Superior temporal gyrus (tissue), 1 donor: ENCODE data around the gene TCF19.

Source experiments
- DNase-seq: peaks from one replicate; pipeline ENCODE4 v3.0.0-alpha.2; 2016; ENCODE audit errors: extremely low spot score

The TCF19 gene

GRCh38 chr6:31158140-31158862, at the start of gene TCF19:
TCF19 (plus strand) TSS chr6:31158589; CDS start chr6:31159470, 881 bp downstream.
- peak; percentile 97 for DNase-seq

DNA sequence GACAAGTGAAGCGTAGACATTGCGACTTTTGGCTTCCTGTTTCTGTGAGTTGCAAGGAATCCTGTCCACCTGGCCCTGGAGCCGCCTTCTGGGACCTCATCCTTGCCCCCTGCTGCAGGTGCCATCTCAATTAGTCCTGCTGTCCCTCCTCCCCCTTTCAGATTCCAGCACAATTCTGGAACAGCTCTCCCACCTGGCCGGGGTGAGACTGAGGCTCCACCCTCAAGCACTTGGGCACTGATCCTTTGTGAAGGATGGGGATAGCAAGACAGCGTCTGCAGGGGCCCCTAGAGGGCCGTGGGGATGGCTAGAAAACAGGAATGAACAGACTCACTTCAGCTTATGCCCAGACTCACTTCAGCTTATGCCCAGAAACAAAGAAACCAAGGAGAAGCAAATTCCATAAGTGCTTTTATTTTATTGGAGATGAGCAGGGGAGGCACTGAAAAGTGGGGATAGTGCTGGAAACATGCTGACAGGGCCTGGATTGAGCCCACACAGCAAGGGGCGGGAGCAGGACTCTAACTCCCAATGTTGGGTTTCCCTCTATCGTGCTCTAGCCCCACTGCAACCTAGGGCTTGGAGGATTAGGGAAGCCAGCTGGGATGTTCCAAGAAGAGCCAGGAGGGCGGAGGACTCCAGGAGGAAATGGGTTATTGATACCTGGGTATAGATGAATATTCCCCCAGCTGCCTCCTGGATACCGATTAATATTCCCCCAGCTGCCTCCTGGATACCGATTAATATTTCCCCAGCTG, 47.4 kb upstream of the TCF19 start:
- DNase-seq = no peak

DNA sequence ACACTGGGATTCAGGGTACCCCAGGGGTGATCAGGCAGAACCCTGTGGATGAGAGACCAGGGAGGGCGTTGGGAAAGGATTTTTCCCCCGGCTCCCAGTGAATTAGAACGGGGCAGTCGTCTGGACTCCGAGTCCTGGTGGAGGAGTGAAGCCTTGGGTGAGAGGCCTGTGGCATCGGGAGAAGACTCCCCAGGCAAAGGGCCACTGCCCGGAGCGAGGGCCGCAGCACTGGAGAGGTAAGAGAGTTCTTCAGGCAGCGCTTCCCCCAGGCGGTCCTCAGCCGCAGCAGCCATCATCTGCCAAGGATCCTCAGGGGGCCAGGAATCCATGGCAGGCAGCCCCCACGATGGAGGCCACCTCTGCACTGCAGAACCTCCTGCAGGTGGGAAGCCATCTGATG, 46.7 kb upstream of the TCF19 start:
- DNase-seq = no peak

DNA sequence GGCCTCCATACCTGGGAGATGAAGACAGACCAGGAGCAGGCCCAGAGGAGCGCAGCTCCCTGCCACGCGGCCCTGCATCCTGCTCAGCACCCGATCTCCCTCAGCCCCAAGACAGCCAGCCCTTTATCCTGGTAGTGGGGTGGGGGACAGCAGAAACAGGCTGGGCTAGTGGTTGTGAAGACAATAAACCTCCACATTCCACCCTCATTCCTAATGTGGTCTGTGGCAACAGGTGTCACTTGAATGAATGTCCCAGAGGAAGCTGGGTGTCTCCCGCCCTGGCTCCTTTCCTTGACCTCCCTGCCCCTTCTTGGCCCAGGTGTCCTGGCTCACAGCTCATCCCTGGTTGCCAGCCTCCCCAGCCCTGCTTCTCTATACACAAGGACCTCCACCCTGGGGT, 45.9 kb upstream of the TCF19 start, which contains the start of gene C6orf15:
TSS of gene C6orf15 (minus strand) at position 98 of the 400 bp plus-strand sequence. CDS start at position 78, 20 bp downstream.
- DNase-seq = no peak

- no peak for DNase-seq
These were observed 44.4 kb upstream of the TCF19 start for GRCh38 chr6:31113861-31114540.

GRCh38 chr6:31114541-31114878, 43.9 kb upstream of the TCF19 start, which contains the start of gene PSORS1C1:
PSORS1C1 (plus strand) TSS chr6:31114800; CDS start chr6:31129633, 14,833 bp downstream.
- DNase-seq = peak; percentile 62

DNA sequence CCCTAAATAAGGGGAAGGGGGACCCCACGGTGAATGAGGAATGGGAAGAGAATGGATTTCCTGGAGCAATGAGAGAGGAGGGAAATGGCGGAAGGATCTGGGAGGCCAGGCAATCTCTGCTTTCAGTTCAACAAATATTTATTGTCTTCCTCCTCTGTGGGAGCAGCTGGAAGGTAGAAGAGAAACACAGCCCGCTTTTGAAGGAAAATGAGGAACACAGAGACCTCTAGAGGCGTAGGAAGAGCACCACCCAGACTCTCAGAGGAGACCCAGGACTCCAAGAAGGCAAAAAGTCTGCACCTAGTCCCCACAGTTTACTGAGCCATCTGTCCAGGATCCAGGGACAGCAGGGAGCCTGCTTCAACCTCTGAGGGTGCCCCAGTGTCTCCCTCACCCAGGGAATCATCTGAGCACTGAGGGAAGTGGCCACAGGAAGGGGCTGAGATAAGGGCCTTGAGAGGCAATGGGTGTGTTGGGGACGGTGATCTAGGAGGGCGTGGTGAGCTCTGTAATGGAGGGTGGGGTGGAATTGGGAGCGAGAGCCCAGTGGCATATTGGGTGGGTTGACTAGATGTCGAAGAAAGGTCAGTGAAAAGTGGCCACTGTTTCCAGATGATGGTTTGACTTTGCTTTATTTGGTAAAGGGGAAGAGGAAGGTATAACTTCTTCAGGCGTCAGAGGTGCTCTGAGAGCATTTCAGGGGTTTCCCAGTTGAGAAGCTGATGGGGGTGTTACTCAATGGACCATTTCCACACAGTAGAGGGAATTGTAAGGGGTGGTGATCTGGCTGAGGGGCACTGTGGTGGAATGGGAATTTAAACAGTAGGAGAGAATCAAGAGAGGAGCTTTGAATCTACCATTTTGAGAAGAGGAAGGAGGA, 43.2 kb upstream of the TCF19 start:
- peak; percentile 76 for DNase-seq

GRCh38 chr6:31115941-31116560, 42.3 kb upstream of the TCF19 start:
- no peak for DNase-seq

- no peak for DNase-seq
These were observed 41.6 kb upstream of the TCF19 start for GRCh38 chr6:31116661-31117385.

DNA sequence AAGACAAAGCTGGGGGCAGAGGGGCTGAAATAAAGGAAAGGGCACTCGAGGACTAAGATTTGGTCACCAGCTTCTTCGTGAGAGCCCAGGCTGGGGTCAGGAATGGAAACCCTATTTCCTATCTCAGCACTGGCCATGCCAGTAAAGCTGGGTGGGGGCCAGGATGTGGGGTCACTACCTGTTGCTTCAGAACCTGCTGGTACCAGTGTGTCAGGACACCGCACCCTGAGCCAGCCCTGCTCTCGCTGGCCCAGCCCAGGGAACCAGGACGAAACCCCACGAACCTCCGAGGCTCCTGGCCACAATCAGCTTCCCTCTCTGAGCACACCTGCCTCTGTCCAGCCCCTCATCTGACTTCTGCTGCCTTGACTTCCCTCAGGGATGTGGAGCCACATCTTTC, 40.2 kb upstream of the TCF19 start:
- DNase-seq = no peak

- DNase-seq = no peak
These were observed 38.1 kb upstream of the TCF19 start, which contains the start of gene CDSN for GRCh38 chr6:31120151-31120915. CDSN (minus strand) TSS chr6:31120446; CDS start chr6:31120419, 27 bp downstream.

DNA sequence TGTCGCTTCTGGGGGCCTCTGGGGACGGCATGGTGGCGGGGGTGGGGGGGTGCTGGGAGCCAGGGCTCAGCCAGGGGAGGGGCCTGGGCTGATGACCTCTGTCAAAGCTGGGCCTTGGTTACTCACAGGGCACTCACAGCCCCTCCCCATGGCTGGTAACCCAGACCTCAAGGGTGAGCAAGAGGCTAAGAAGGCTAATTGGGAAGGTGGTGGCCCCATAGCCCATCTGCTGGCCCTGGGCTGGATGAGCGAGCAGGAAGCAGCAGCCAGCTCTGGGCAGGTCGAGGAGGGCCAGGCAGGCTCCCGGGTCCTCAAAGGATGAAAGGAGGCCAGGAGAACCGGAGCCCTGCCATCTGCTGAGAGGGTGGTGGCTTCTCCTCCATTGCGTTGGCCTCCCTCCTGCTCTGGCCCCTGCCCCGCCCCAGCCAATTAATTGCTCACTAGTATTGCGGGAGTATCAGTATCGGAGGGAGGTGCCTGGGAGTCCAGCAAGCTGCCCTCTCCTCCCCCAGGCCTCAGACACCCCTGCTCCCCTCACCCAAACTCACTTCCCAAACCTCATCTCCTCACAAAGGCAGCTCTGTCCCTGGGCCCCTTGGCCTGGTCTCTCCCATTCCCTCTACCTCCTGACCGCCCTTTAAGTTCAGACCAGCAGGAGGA, 37.1 kb upstream of the TCF19 start:
- DNase-seq = no peak

DNA sequence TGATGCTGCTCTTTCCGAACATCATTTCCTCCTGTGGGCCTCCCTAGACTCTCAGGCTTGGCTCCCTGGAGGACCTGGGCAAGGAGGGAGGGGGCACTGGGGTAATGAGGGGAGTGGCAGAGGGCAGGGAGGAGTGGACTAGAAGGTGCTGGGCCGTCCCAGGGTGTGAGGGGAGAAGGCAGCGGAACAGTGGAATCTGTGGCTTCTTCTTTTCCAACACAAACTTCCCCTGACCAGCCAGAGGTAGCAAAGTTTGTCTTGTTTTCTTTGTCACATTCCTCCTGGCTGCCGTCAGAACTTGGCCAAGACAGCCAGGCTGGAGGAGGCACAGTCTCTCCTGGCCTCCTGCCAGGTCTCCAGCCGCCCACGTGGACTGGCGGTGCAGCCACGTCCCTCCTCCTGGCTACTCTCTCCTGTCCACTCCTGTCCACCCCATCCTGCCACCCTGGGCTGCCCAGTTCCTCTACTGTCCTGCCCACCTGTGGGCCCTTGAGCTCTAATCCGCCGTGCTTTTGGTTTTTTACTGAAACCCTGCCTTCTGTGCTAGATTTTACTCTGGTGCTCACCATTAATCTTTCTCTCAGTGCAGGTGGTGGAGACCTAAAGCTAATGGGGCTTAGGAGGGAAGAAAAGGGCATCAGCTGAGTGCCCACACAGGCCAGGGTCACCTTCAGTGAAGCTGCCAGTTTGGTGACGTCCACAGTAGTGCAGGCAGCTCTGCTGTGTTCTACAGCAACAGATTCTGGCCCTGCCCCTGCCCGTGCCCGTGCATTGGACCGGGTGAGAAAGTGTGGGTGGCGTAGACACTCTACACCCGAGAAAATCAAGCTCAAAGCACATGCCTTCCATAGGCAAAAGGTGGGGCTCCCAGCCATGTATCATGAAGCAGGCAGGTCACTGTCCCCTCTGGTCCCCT, 35.3 kb upstream of the TCF19 start:
- DNase-seq = no peak

- DNase-seq = no peak
These were observed 33.2 kb upstream of the TCF19 start for GRCh38 chr6:31125162-31125561.

DNA sequence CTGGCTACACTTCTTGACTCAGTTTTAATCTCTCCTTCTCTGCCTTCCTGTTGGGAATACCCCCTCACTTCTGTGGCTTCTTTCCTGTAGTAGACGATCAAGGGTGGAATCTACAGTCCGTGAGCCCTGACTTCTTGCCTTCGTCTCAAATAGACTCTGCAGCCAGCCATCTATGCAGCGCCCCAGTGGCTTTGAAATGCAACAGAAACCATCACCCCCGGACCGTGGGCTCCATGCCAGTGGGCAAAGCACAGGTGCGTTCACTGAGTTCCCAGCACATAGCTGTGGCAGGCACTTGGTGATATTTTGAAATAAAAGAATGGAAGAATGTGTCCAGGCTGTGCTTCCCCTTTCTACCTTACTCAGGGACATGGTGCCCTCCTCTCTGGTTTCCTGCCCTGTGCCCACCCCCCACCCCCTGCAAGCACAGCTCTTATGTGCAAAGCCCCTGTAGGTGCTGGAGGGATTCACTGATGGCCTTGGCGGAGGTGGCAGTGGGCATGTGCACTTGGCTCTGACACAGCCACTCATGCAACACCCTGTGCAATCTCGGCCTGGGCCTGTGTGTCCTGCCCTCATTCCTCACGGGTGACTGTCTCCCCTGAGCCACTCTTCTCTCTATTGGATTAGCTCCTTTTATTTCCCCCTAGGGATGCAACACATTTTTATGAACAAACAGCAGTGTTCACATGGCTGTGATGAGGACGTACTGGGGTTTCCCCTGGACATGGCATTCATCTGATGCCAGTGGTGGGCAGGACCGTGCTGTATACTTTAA, 32.6 kb upstream of the TCF19 start:
- no peak for DNase-seq

DNA sequence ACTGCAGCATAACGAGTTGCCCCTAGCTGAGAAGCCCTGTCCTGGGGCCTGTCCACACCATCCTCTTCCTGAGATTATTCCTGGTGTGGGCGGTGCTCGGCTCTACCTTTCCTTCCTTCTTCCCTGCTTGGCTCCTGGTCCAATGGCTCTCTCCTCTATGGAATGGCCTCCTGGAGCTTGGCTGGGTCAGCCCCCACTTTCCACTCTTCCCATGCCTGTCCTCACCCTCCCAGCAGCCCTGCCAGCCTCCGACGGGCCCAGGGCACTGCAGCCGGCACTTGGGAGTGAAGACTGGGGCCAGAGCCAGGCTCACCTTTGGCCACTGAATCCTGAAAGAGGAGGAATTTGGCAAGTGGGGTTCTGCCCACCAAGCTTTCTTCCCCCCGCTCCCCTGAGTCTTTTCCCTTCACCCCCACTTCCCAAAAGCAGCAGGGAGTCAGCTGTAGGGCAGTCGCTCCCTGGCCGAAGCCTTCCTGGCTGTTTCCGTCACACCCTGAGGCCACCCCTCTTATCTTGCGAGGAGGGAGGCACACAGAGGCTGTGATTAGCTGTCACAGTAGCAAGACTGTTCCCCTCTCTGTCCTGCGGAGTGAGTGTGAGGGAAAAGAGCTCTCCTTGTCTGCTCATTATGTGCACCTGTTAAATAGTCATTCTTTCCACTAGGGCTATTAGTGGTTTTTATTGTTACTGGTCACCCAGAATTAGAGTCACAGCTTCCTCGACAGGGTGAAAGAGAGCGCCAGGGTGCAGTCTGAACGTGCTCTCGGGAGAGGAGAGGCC, 31.8 kb upstream of the TCF19 start:
- no peak for DNase-seq
